Stimulated activated CD8-positive, alpha-beta memory T cell treated with anti-CD3 and anti-CD28 coated beads, Interleukin-4, amount 100 ng/mL, for 48 hours (primary cell): ENCODE results near the gene TMEM86B.

Experiments
- DNase-seq: peaks from one replicate; pipeline ENCODE4 v3.0.0-alpha.2; 2020

The TMEM86B gene

DNA sequence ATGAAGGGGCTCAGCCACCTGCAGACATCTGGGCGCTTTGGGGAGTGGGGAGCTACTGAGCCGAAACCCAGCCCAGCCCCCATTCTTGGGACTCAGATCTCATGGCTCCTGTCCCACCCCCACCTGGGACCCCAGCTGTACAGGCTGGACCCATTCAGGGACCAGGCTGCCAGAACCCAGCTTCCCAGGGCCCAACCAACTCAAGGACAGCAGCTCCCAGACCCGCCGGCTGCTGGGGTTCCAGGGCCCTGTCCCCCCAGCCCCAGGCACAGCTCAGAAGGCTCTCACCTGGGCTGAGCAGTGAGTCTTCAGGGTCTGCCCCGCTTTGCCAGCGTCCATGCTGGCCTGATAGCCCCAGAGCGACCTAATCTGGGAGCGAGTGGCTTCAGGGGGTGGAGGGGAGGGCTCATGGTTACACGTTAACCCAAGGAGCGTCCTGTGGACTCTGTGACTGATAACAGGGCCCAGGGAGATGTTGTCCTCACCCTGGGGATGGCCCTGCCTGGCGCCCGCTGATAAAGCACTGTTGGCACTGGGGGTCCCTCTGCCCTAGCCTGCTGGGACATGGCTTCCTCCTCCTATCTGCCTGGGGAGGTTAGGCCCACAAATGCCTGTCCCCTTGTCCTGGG is at the start of gene TMEM86B:
TMEM86B (minus strand) TSS at position 361 of the 629 bp plus-strand sequence; CDS start at position 339, 22 bp downstream.
- DNase-seq = no peak

DNA sequence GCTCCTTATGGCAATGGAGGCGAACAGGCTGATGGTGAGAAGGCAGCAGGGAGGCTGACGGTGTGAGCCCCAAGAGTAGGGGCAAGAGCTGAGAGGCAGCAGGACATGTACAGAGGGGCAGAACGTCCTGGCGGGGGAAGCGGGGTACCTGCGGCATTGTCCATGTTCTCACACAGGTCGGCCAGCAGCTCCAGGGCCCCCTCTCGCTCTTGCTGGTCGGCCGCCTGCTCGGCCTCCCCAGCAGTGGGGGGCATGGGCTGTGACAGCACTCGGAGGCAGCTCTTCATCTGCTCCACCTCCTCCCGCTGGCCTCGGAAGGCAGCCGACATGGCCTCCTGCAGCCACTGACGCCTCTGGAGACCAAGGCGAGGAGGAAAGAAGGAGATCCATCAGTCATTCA is 48.9 kb upstream of the TMEM86B start:
- DNase-seq = no peak

DNA sequence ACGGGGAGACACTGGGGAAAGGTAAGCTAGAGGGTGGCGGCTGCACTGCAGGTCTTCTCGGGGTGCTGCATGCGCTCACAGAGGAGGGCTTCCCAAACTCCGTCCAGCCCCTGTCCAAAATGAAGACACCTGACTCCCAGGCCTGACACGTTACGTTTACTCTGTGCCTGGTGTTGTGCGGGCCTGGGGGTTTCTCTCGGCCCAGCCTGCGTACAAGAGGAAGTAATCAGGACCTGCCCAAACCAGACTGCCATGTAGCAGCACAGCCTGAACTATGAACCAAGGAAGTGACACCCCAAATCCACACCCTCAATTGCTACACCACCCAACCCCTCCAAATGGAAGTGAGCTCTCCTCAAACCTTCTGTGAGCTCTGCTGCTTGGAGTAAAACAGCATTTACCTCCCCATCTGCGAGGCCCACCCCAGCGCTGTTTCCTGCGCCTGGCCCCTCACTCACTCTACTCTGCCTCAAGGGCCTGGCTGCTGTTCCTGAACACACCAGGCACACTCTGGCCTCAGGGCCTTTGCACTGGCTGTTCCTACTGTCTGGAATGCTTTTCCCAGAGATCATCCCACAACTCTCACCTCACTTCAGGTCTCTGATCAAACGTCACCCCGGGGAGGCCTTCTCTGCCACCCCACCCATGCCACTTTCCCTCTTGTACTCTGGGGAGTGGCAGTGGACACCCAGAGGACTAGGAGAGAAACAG is 48.3 kb upstream of the TMEM86B start:
- DNase-seq = no peak

DNA sequence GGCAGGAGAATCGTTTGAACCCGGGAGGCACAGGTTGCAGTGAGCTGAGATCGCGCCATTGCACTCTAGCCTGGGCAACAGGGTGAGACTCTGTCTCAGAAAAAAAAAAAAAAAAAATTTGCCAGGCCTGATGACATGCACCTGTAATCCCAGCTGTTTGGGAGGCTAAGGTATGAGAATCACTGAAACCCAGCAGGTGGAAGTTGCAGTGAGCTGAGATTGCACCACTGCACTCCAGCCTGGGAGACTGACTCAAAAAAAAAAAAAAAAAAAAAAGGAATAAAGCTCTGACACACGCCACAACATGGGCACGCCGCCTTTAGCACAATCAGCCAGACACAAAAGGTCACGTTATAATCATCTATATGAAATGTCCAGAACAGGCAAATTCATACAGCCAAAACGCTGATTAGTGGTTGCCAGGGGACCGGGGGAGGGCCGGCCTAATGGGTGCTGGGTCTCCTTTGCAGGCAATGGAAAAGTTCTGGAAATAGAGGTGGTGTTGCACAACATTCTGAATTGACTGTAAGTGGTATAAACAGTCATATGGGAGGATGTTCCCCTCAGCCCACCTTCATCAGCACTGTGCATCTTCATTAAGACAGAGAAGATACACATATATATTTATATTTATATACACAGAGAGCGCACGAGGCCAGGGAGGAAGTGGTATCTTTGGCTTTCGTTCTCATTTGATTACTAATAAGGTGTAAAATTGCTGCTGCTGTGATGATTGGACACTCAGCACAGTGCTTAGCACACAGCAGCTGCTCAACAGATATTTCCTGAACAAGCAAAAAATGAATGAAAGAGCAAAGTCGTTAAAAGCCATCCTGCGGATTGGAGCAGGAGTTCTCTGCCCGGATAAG is 47.5 kb upstream of the TMEM86B start:
- DNase-seq = no peak

DNA sequence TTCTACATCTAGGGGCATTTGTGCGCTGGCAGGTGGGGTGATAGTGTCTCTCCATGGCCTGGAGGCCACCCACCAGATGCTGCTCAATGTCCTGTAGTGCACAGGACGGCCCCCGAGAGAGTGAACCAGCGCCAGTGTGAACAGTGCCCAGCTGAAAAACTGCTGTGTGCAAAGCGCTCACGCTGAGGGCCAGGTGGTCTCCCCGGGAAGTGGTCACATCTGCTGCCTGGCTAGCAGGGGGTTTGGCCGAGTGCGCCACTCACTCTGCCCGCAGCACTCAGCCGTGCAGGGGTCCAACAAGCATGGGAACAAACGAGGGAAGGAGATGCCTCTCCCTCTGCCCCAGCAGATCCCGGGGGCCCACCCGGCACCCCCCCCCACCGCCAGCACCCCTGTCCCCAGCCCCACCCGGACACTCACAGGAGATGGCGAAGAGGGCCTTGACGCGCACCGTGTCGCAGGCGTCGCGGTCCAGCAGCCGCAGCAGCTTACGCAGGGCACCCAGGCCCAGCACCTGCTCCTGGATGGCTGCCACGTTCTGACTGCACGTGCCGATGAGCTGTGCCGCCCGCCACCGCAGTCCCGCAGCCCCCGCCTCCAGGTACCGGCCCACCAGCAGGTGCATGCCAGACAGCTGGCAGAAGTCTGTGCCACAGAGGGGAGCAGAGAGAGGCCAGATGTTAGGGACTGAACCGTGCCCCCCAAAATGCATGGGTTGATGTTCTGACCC is 45.6 kb upstream of the TMEM86B start:
- DNase-seq = no peak

DNA sequence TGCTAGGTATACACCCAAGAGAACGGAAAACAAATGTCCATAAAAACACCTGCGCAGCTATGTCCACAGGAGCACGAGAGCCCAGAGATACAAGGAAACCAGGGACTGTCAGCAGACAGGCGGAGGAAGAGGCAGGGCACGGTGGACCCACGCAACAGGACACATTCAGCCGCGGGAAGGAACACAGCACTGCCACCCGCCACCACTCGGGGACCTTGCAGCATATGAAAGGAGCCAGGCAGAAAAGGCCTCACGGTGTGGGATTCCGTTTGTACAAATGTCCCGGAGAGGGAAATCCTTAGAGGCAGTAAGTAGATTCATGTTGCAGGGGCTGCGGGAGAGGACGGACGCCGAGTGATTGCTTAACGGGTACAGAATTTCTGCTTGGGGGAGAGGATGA is 43.6 kb upstream of the TMEM86B start:
- no peak for DNase-seq

GRCh38 chr19:55270172-55270942 is 41.8 kb upstream of the TMEM86B start:
- no peak for DNase-seq

DNA sequence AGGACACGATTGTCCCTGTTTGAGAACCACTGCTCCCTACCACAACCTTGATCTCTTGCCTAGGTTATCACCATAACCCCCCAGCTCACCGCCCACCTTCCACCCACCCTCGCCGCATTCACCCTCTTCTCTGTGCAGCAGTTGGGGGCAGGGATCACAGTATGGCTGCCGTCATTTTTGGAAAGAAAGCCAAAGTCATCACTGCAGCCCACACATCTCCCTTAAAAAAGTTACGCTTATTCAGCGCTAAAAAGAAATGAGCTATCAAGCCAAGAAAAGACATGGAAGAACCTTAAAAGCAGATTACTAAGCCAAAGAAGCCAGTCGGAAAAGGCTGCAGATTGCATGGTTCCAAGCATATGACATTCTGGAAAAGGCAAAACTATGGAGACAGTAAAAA is 40.7 kb upstream of the TMEM86B start:
- no peak for DNase-seq

- DNase-seq = no peak
Observed at GRCh38 chr19:55266840-55267239, 38.3 kb upstream of the TMEM86B start.

GRCh38 chr19:55266404-55266803 is 37.8 kb upstream of the TMEM86B start:
- no peak for DNase-seq

- no peak for DNase-seq
Observed at GRCh38 chr19:55265723-55266386, 37.3 kb upstream of the TMEM86B start.

DNA sequence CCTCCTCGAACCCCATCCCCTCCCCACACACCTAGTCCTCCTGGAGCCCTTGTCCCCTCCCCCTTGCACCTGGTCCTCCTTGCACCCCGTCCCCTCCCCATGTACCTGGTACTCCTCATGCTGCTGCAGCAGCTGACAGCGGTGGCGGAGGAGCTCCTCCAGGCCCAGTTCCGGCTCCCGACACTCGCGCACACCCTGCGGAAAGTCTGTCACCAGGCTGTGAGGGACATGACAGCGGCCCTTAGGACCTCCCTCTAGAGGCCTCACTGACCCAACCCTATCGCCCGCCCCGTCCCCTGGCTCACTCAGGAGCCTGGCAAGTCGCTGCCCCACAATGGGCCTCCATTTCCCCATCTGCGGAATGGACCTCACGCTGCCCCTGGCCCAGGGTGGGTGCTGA is 36.6 kb upstream of the TMEM86B start:
- DNase-seq = no peak

DNA sequence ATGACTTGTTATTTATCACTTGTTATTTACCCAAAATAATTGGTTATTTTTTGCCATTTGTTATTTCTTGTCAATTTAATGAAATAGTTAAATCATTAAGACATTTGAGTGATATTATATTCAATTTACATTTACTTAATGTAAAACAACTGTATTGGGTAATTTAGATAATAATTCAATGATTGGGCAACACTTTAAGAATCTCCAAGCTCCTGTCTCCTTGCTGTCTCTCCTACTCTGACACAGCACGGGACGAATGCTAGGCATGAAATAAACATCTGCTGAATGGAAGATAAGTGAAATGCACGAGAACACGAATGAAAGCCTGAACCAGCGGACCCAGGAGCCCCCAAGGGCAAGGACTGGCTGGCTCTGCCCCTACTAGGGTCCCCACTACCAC is 36.0 kb upstream of the TMEM86B start:
- DNase-seq = no peak

- DNase-seq = no peak
Observed at GRCh38 chr19:55262359-55262758, 33.8 kb upstream of the TMEM86B start.

DNA sequence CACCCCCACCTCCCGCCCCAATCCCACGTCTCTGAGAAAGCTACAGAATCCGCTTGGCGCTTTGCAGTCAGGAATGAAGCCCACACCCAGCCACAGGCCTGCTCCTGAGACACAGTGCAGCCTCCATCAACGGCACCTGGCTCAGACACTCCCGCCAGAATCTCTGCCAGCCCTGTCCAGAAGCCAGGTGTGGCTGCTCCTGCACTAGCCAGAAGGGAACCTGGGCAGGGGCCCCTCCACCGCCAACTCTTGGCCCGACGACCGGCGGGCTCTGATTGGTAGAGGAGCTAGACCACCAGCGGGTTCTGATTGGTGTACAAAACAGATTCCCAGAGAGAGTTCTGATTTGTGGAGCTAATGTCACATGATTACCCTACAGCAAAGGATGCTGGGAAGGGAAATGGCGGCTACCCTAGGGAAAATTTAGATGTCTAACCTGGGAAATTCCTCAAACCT is 33.1 kb upstream of the TMEM86B start:
- no peak for DNase-seq

DNA sequence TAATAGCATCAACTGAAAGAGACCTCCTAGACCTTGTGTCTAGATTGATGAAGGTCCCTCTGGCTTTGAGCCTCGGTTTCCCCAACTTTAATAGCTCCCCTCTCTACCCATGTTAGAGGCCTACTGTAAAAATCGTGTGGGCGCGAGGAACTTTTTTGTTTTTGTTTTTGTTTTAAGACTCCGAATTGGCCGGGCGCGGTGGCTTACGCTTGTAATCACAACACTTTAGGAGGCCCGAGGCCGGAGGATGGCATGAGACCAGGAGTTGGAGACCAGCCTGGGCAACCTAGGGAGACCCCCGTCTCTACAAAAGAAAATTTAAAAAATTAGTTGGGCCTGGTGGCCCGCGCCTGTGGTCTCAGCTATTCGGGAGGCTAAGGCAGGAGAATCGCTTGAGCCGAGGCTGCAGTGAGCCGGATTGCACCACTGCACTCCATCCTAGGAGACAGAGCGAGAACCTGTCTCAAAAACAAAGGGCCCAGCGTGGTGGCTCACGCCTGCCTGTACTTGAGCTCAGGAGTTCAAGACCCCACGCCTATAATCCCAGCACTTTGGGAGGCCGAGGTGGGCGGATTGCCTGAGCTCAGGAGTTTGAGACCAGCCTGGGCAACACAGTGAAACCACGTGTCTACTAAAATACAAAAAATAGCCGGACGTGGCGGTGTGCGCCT is 31.1 kb upstream of the TMEM86B start:
- no peak for DNase-seq

DNA sequence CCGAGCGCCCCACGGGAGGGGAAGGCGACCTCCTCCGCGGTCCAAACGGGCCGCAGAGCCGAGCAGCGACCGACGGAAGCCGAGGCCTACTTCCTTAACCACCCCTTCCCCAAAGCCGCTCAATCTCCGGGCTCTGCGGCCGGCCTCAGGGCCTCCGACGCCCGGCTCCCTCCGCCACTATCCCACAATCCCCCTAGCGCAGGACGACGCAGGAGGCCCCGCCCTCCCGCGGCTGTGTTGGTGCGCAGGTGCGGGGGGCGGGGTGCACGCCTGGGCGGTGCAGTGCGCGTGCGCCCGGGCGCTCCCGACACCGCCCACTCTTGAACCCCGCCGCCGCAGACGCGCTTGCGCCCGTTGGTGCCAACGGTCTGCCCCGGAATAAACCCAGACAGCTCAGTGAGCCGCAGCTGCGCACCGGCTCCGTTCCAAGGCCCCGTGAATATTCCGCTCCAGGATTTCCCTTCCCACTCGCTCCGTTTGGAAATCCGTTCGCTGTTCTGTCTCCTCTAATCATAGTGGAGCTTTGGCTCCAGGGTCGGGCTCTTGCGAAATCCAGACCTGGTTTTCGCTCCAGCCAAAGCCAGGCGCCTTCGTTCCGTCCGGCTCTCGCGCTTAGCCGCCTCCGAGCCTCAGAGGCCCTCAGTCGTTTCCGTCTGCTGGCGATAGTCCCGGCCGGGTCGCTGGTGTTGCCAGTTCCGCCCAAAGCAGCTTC is 30.4 kb upstream of the TMEM86B start, which contains the start of gene PPP6R1:
PPP6R1 (minus strand) TSS at position 190 of the 712 bp plus-strand sequence. CDS start 11,914 bp downstream, outside the sequence.
- peak; percentile 98 for DNase-seq

DNA sequence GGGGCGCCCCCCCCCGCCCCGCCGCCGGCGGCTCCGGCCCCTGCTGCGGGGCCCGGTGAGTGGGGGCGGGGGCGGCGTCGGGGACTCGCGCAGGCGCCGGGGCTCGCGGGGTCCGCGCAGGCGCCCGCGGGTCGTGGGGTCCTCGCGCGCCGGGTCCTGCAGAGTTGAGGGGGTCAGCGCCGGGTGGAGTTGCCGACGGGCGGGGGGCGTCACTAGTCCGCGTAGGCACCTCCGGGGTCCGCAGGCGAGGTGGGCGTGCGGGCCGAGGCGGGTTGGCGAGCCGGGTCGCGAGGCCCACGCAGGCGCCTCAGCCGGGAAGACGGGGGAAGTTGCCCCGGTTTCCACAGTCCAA is 29.9 kb upstream of the TMEM86B start:
- peak; percentile 63 for DNase-seq

DNA sequence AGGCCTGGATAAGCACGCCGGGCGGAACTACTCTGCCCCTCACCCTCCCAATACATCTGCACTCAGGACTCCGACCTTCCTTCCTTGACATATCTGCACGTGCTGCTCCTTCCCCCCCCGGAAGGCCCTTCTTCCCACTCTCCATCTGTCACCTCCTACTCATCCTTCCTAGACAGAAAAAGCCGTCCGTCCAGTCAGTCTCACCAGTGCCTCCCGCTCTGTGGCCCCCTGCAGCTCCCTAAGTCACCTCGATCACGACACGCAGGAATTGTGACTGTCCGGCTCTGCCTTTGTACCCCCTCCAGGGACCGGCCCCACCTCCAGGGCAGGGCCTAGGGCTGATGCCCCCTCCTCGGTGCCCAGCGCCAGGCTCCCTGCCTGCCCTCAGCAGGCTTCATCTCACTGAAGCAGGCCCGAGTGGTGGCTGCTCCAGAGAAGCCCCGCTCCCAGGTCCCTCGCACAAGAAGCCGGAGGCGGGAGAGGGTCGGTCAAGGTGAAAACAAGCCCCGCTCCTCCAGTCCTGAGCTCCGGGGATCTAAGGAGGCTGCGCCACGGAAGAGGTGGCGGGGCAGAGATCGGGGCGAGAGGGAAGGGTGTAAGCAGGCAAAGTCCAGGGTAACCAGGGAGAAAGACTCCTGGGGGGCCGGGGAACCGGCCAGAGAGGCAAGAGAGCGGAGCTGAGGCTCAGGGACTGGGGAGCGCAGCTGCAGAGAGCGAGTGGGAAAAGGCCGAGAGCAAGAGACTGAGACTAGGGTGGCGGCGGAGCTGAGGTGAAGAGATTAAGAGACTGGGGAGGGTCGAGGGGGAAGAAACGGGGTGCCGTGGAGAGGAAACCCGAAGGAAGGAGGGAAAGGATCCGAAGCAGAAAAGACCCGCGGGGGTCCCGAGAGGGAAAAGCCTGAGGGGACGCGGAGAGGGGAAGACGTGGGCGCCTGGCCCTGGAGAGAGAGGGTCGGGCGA is 29.2 kb upstream of the TMEM86B start:
- peak; percentile 51 for DNase-seq
